HG03064 (cell line): ENCODE data around the gene MLEC.
"Not testable (repeated sequence)": the region's sequence is repeated elsewhere in the genome, so short reads cannot be mapped to it uniquely, and the experiment has no call there.

Experiments used
- ATAC-seq: cut with Tn5 transposase; IDR thresholded peaks from one replicate; pipeline ENCODE4 v1.9.1; 2021; ENCODE audit warnings: low read depth; ENCODE audit not compliant: unreplicated experiment

Gene MLEC

DNA sequence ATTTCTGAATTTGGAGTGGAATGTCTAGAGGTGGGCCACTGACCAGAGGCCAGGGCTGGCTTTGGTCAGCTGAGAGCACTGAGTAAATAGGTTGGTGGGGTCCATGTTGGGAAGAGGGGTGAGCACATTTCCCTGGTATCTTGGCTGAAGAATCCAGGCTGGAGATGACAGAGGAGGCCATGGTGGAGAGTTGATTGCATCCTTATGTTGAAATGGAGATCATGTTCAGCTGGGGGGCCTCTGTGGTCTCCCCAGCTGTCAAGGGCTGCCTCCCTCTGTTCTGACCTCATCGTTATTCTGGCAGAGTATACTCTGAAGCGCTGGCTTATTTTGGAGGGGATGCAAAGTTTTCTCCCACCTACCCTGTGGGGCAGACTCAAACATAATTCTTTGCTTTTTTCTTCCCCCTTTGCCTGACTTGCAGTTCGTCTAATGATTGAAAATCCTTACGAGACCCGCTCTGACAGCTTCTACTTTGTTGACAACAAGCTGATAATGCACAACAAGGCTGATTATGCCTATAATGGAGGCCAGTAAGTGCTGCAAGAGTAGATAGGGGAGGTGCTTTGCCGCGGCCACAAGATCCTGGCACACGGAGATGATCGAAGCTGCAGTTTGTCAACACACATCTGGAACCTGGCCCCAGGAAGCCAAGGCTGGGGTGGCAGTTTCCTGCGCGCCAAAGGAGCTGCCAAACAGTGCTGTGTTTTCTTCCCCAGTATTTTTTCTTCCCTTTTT, 32.7 kb downstream of the MLEC start:
- no peak for ATAC-seq

DNA sequence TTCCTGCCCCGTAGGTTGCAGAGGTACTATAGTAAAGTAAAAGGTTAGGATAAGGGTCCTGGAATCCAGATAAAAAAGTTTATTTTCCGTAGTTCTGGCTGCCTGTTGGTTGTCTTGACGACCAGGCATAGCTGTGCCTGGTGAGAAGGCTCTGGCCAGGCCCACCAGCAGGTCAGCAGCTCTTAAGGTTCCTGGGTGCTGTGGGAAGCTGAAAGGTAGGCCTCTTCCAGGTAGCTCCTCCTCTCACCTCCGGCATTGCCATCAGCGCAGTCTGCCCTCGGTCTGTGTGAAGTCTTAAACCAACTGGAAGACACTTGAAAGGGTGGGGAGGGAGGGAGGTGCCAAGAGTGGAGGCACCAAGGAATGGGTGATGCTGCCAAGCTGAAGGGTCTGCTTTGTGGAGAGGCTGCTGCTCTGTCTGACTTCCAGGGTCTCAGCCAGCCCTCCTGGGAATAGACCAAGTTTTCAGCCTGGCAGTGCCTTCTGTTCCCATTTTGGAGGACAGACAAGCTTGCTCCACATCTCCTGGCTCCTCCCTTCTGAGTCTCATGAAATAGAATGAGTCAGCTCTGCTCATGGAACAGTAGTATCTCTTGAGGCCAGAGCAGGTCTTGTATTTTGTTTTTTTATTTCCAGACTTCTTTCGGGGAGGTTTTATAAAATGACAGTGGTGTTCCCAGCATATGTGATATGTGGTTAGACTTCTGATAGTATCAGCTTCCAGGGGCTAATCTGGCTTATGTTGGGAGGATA, 33.5 kb downstream of the MLEC start:
- no peak for ATAC-seq

- ATAC-seq, result no peak
Observed at GRCh38 chr12:120720987-120721801, 34.2 kb downstream of the MLEC start.

- no peak for ATAC-seq
Observed at GRCh38 chr12:120721866-120722265, 34.9 kb downstream of the MLEC start.

DNA sequence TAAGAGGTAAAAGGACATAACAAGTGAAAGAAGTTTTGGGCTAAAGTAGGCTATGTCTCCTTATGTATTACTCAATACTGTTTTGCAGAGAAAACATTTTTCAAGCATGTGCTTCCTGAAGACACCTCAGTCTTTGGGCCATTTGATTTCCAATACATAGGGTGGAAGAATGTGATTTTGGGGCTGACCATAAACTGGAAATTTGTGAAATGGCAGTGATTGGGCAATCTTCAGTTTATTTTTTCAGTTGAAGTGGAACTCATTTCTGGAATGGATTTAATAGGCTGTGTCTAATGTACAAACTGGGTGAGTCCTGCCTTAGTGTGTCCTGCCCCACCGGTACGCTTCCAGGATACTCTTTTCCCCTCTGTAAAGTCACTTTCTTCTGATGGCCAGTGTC, 35.8 kb downstream of the MLEC start:
- no peak for ATAC-seq

- no peak for ATAC-seq
Observed at GRCh38 chr12:120724720-120725119, 37.8 kb downstream of the MLEC start.

DNA sequence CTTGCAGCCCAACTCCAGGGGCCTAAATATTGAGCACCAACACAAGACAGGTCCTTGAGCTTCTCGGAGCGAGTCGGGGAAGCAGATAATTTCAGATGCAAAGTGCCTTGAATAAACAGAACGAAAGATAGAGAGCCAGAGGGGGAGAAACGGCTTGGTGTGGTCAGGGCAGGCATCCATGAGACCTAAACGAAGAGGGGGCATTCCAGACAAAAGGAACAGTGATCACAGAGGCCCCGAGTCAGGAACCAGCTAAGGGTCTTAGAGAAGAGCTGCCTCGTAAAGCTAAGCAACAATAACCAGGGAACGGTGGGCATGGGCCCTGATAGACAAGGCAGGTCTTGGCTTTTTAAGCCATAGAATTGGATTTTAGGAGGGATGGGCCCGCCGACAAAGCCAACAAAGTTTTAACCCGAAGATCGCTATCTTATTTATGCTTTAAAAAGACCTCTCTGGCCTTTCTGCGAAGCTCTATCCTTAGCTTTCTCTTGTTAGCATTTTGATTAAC, 38.3 kb downstream of the MLEC start:
- no peak for ATAC-seq

GRCh38 chr12:120725659-120726509, 38.9 kb downstream of the MLEC start, which contains the start of gene ACADS:
Gene ACADS (plus strand): TSS chr12:120725826. CDS start chr12:120725886, 60 bp downstream.
- peak; percentile 92 for ATAC-seq

GRCh38 chr12:120726510-120726793, 39.5 kb downstream of the MLEC start:
- ATAC-seq, result no peak

GRCh38 chr12:120726961-120727360, 40.0 kb downstream of the MLEC start:
- no peak for ATAC-seq

GRCh38 chr12:120732198-120732597, 45.2 kb downstream of the MLEC start:
- ATAC-seq, result not testable (repeated sequence)

DNA sequence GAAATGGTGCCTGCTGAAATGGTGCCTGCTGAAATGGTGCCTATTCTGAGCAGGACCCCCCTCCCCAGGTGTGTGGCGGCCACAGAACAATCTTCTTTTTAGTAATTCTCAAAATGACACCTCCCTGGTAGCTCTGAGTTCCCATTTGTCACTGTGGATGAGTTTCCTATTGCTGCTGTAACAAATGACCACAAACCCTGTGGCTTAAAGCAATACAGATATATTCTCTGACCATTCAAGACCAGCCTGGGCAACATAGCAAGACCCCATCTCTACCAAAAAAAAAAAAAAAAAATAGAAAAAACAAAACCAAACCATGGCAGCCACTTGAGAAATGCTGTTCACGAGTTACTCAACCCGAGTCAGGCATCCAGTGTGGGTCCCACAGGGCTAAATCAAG, 46.6 kb downstream of the MLEC start:
- ATAC-seq, result no peak

DNA sequence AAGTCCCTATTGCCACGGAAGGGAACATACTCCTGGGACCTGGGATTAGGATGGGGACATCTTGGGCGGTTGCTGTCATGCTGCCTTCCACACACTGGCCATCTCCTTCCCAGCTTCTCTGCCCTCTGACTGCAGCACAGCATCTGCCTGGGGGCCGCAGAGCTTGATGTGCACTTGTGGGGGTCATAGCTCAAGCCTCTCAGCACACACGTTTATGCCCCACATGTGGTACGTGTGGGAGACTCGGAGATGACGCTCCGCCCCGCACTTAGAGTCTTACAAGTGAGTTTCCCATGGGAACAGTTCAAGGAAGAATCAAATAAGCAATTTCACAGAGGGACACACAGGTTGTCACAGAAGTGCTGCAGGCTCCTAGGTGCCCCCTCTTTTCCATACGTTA, 47.3 kb downstream of the MLEC start:
- ATAC-seq, result no peak

- ATAC-seq, result no peak
Observed at GRCh38 chr12:120735181-120735580, 48.2 kb downstream of the MLEC start.

DNA sequence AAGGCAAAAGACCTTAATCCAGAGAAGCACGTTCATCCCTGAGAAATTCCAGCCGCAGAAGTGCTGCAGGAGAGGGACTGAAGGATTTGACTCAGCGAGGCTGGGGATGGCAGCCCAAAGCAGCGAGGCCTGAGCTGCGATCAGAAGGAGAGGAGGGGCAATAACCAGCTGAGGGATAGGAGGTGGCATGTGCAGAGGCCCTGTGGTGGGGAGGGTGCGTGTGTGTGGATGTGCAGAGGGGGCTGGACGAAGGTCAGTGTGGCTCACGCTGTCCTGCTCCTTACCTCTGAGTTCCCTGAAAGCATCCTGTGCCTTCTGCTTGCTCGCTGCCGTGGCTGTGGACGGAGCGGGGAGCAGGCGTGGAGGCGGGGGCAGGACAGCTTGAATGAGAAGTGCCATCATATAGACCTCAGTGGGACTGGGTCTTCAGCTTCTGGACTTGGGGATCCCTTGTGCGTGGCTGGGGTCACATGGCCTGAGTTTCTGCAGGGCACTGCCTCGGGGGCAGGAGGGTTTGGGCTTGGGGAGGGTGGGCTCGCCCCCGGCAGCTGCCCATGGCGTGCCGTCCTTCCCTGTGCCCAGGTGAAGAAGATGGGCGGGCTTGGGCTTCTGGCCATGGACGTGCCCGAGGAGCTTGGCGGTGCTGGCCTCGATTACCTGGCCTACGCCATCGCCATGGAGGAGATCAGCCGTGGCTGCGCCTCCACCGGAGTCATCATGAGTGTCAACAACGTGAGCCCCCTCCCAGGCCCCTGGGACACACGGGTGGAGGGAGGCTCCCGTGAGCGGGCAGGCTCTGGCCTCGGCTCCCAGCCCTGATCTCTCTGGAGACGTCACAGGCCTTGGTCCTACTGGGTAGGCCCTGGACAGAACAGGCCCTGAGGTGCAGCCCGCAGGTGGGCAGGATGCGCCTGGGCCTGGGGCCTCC, 49.7 kb downstream of the MLEC start:
- ATAC-seq, result no peak

DNA sequence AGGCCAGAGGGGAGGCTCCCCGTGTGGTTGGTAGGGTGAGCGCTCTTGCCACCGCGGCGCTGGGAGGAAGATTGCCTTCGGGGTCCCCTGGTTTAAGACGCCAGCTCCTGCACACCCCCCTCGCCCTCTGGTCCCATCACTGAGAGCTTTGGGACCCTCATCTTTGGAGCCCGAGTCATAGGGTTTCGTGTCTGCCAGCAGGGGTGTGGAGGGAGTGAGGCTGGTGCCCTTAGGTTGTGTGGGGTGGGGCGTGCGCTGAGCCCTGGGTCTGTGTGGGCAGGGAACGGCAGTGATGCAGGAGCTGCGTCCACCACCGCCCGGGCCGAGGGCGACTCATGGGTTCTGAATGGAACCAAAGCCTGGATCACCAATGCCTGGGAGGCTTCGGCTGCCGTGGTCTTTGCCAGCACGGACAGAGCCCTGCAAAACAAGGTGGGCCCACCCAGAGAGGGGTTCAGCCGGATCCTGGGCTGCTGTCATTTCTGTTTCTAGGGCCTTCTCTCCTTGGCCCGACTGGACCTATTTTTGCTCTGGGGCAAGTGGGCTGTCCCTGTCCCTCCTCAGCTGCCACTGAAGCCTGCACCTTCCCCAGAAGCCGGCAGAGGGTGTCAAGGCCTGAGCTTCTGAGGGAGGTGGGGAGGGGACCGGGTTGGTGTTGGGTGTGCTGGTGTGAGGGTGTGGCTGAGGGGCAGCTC, 50.8 kb downstream of the MLEC start:
- no peak for ATAC-seq

DNA sequence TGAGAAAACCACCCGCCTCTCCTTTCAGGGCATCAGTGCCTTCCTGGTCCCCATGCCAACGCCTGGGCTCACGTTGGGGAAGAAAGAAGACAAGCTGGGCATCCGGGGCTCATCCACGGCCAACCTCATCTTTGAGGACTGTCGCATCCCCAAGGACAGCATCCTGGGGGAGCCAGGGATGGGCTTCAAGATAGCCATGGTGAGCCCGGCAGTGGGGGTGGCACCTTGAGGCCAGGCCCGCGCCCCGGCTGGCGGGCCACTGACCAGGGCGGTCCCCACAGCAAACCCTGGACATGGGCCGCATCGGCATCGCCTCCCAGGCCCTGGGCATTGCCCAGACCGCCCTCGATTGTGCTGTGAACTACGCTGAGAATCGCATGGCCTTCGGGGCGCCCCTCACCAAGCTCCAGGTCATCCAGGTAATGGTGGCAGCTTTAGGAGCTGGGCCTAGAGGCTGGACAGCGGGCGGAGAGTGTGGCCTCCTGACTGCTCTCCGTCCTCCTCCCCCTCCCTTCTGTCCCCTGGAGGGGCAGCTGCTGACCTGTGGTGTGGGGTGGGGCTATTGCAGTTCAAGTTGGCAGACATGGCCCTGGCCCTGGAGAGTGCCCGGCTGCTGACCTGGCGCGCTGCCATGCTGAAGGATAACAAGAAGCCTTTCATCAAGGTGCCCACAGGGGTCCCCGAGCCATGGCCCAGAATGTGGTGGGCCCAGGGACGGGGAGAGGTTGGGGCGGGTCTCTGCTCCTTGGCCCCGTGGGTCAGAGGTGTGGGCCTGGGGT, 51.5 kb downstream of the MLEC start:
- ATAC-seq, result no peak
